ENCODE measurements around the gene NME9. TPM values are rescaled to one million over a fixed set of nuclear protein-coding genes. Genes with fewer than 3 reads are reported as not detected.

Gene NME9
- polyA plus RNA-seq, 3 donors, result 2.7 to 5.0 (median 3.4) TPM

- no peak for DNase-seq
Observed at GRCh38 chr3:138284079-138284478, 45.6 kb downstream of the NME9 start.

GRCh38 chr3:138282836-138283235 is 46.8 kb downstream of the NME9 start:
- no peak for DNase-seq

- no peak for DNase-seq
Observed at GRCh38 chr3:138281561-138281960, 48.1 kb downstream of the NME9 start.

GRCh38 chr3:138271189-138271794 is 58.4 kb downstream of the NME9 start:
- no peak for DNase-seq

GRCh38 chr3:138270245-138270644 is 59.4 kb downstream of the NME9 start:
- no peak for DNase-seq

GRCh38 chr3:138267083-138267482 is 62.6 kb downstream of the NME9 start:
- no peak for DNase-seq

GRCh38 chr3:138265745-138266144 is 63.9 kb downstream of the NME9 start:
- DNase-seq, result no peak

GRCh38 chr3:138263104-138263503 is 66.5 kb downstream of the NME9 start:
- DNase-seq, result no peak

- no peak for DNase-seq
Observed at GRCh38 chr3:138260611-138261010, 69.0 kb downstream of the NME9 start.

- DNase-seq, result no peak
Observed at GRCh38 chr3:138259126-138259525, 70.5 kb downstream of the NME9 start.

GRCh38 chr3:138257986-138258385 is 71.7 kb downstream of the NME9 start:
- no peak for DNase-seq

- DNase-seq, result no peak
Observed at GRCh38 chr3:138256022-138256421, 73.6 kb downstream of the NME9 start.

- no peak for DNase-seq
Observed at GRCh38 chr3:138254216-138254615, 75.4 kb downstream of the NME9 start.

GRCh38 chr3:138253609-138254008 is 76.0 kb downstream of the NME9 start:
- no peak for DNase-seq

Other genes with a start within 250 kb of the NME9 start
- gene DZIP1L, start 214.2 kb downstream of the NME9 start, polyA plus RNA-seq (ENCODE audit: insufficient read length in 3 of 3), result 10 to 100 TPM; 15.4 to 26.2 (median 22.2) TPM
- 1 to 10 TPM in 2 of 3 donors, under 1 TPM in 1; 0.51 to 2.8 (median 1.9) TPM for gene A4GNT, start 197.5 kb downstream of the NME9 start, polyA plus RNA-seq (ENCODE audit: insufficient read length in 3 of 3)
- 10 to 100 TPM; 17.9 to 22.1 (median 21.2) TPM for gene DBR1, start 154.9 kb downstream of the NME9 start, polyA plus RNA-seq (ENCODE audit: insufficient read length in 3 of 3)
- 10 to 100 TPM; 44.4 to 51.2 (median 47.9) TPM for gene ARMC8, start 142.6 kb downstream of the NME9 start, polyA plus RNA-seq (ENCODE audit: insufficient read length in 3 of 3)
- 10 to 100 TPM; 28.7 to 31.7 (median 30.8) TPM for gene MRAS, start 18.7 kb upstream of the NME9 start, polyA plus RNA-seq (ENCODE audit: insufficient read length in 3 of 3)
- gene ESYT3, start 104.8 kb upstream of the NME9 start, polyA plus RNA-seq (ENCODE audit: insufficient read length in 3 of 3), result 1 to 10 TPM; 1.6 to 2.5 (median 2.5) TPM

Measured in renal pelvis (tissue), 4 donors.